ENCODE data around the gene EFHC2. TPM values are rescaled to one million over a fixed set of nuclear protein-coding genes. Genes with fewer than 3 reads are reported as not detected.

The EFHC2 gene
- total RNA-seq, 1 experiment from 2014 or later, result 0.28 TPM

DNA sequence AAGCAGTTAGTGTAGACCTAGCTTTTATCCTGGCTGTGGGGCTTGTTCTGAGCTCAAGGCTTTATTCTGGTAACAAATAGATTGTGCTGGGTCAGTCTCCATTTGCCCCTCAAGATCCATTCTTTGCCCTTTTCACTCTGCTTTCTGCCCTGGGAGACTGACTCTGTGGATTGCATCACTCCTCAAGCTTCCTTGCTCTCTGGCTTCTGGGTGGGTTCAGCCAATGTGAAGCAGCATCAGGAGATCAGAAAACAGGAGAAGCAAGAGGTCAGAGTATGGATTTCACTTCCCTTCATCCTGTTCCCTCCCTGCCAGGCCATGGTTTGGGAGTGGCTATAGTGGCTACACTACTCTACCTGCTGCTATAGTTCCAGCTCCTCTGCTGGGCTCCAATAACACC lies 186.2 kb downstream of the EFHC2 start:
- ATAC-seq (no peak), DNase-seq (ENCODE audit: low read depth, low spot score) (no peak)
- intact Hi-C loops (cut with micrococcal nuclease; ENCODE audit: unreplicated experiment) (no loop called here), in situ Hi-C loops (cut with HindIII; ENCODE audit: low pct_unique_long_range_greater_than_20kb, low sequenced_read_pairs) (no loop called here)
- Histone ChIP-seq H3K4me1 (ENCODE audit: control insufficient read depth, insufficient read depth, low read length) (no peaks in the 10 kb centered on the region), H3K36me3 (ENCODE audit: control insufficient read depth, insufficient read depth, low read length) (no peaks in the 10 kb centered on the region), H3K27me3 (ENCODE audit: control insufficient read depth, insufficient read depth, low read length) (no peaks in the 10 kb centered on the region), H3K4me3 (ENCODE audit: low read depth in 2 of 2, low read length in 2 of 2) (no peak overlapping the region), H3K9me3 (ENCODE audit: control insufficient read depth, insufficient read depth, low read depth, low read length) (no peaks in the 10 kb centered on the region), H3K27ac (ENCODE audit: low read length) (no peak overlapping the region)
- TF ChIP-seq, protein P1, sequence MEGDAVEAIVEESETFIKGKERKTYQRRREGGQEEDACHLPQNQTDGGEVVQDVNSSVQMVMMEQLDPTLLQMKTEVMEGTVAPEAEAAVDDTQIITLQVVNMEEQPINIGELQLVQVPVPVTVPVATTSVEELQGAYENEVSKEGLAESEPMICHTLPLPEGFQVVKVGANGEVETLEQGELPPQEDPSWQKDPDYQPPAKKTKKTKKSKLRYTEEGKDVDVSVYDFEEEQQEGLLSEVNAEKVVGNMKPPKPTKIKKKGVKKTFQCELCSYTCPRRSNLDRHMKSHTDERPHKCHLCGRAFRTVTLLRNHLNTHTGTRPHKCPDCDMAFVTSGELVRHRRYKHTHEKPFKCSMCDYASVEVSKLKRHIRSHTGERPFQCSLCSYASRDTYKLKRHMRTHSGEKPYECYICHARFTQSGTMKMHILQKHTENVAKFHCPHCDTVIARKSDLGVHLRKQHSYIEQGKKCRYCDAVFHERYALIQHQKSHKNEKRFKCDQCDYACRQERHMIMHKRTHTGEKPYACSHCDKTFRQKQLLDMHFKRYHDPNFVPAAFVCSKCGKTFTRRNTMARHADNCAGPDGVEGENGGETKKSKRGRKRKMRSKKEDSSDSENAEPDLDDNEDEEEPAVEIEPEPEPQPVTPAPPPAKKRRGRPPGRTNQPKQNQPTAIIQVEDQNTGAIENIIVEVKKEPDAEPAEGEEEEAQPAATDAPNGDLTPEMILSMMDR (IDR thresholded peaks at IDR 0.05), result no peak
- TF ChIP-seq SIN3A (IDR thresholded peaks at IDR 0.05; ENCODE audit: borderline replicate concordance, insufficient read depth, low read depth, low read length) (no peak), TCF7L2 (IDR thresholded peaks at IDR 0.05; ENCODE audit: low read depth, low read length) (no peak), POLR2AphosphoS5 (IDR thresholded peaks at IDR 0.05; ENCODE audit: low read depth, low read length) (no peak)
- TF ChIP-seq, protein P2, sequence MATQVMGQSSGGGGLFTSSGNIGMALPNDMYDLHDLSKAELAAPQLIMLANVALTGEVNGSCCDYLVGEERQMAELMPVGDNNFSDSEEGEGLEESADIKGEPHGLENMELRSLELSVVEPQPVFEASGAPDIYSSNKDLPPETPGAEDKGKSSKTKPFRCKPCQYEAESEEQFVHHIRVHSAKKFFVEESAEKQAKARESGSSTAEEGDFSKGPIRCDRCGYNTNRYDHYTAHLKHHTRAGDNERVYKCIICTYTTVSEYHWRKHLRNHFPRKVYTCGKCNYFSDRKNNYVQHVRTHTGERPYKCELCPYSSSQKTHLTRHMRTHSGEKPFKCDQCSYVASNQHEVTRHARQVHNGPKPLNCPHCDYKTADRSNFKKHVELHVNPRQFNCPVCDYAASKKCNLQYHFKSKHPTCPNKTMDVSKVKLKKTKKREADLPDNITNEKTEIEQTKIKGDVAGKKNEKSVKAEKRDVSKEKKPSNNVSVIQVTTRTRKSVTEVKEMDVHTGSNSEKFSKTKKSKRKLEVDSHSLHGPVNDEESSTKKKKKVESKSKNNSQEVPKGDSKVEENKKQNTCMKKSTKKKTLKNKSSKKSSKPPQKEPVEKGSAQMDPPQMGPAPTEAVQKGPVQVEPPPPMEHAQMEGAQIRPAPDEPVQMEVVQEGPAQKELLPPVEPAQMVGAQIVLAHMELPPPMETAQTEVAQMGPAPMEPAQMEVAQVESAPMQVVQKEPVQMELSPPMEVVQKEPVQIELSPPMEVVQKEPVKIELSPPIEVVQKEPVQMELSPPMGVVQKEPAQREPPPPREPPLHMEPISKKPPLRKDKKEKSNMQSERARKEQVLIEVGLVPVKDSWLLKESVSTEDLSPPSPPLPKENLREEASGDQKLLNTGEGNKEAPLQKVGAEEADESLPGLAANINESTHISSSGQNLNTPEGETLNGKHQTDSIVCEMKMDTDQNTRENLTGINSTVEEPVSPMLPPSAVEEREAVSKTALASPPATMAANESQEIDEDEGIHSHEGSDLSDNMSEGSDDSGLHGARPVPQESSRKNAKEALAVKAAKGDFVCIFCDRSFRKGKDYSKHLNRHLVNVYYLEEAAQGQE (IDR thresholded peaks at IDR 0.05; ENCODE audit: insufficient read depth in 1 of 2, low read depth in 2 of 2, low read length in 1 of 2), result no peak
- ChIA-PET POLR2A (no interaction called here), CTCF (no interaction called here)
- BruUV-seq (replicated peaks), result no TSS peak

DNA sequence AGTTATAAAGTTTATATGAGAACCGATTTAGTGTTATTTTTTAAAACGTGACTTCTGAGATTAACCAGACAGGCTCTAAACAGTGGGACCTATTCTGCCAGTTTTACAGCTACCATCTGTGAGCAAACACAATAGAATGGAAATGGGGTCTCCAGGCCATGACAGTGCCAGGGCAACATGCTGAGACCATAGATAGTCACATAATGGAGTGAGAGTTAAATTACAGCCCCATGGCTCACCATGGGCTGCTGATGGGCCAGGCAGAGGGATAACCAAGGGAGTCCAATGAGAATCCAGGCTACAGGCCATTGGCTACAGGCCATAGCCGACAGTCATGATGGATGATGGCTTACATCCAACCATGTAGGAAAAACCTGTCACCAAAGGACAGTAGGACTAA lies 186.7 kb downstream of the EFHC2 start:
- Histone ChIP-seq H3K4me1 (ENCODE audit: control insufficient read depth, insufficient read depth, low read length) (no peaks in the 10 kb centered on the region), H3K27ac (ENCODE audit: low read length) (no peak overlapping the region), H3K27me3 (ENCODE audit: control insufficient read depth, insufficient read depth, low read length) (no peaks in the 10 kb centered on the region), H3K36me3 (ENCODE audit: control insufficient read depth, insufficient read depth, low read length) (no peaks in the 10 kb centered on the region), H3K9me3 (ENCODE audit: control insufficient read depth, insufficient read depth, low read depth, low read length) (no peaks in the 10 kb centered on the region), H3K4me3 (ENCODE audit: low read depth in 2 of 2, low read length in 2 of 2) (no peak overlapping the region)
- intact Hi-C loops (cut with micrococcal nuclease; ENCODE audit: unreplicated experiment) (no loop called here), in situ Hi-C loops (cut with HindIII; ENCODE audit: low pct_unique_long_range_greater_than_20kb, low sequenced_read_pairs) (no loop called here)
- POLR2A ChIA-PET, result no interaction called here
- ATAC-seq (no peak), DNase-seq (ENCODE audit: low read depth, low spot score) (no peak)
- CTCF ChIA-PET, result no interaction called here
- TF ChIP-seq POLR2AphosphoS5 (IDR thresholded peaks at IDR 0.05; ENCODE audit: low read depth, low read length) (no peak), TCF7L2 (IDR thresholded peaks at IDR 0.05; ENCODE audit: low read depth, low read length) (no peak), SIN3A (IDR thresholded peaks at IDR 0.05; ENCODE audit: borderline replicate concordance, insufficient read depth, low read depth, low read length) (no peak)
- TF ChIP-seq, protein P2 (IDR thresholded peaks at IDR 0.05; ENCODE audit: insufficient read depth in 1 of 2, low read depth in 2 of 2, low read length in 1 of 2), result no peak
- TF ChIP-seq, protein P1 (IDR thresholded peaks at IDR 0.05), result no peak
- no TSS peak for BruUV-seq (replicated peaks)
